Left lung (tissue), 10 donors: ENCODE data around the gene FAM149A. TPM values are rescaled to one million over a fixed set of nuclear protein-coding genes. Genes with fewer than 3 reads are reported as not detected.

ENCODE experiments used
- ATAC-seq: fragments of 200-7000 bp; cut with Tn5 transposase; one replicate; pipeline ENCODE4 v1.9.1; 2020; ENCODE audit warnings: moderate library complexity
- DNase-seq, 4 donors: peaks; one replicate each; pipeline ENCODE4 v3.0.0-alpha.2; 2013 to 2020
- H3K27ac ChIP-seq, 2 donors: fragments of 200-600 bp; sonication (generic) in 1 of 2; one replicate each; pipeline versions ENCODE4 v1.5.0 to v1.8.0; 2020 to 2021
- H3K27me3 ChIP-seq, 2 donors: fragments of 200-600 bp; sonication (generic) in 1 of 2; one replicate each; pipeline versions ENCODE4 v1.5.0 to v1.8.0; 2020 to 2021
- H3K36me3 ChIP-seq, 2 donors: fragments of 200-600 bp; sonication (generic) in 1 of 2; one replicate each; pipeline versions ENCODE4 v1.5.0 to v1.8.0; 2020 to 2021
- H3K4me1 ChIP-seq, 2 donors: fragments of 200-600 bp; one replicate each; pipeline ENCODE4 v1.8.0; 2021
- H3K4me3 ChIP-seq, 2 donors: fragments of 200-600 bp; sonication (generic) in 1 of 2; one replicate each; pipeline versions ENCODE4 v1.5.0 to v1.8.0; 2020 to 2021; ENCODE audit warnings: mild to moderate bottlenecking in 1 of 2
- H3K9me3 ChIP-seq, 2 donors: fragments of 200-600 bp; sonication (generic) in 1 of 2; one replicate each; pipeline versions ENCODE4 v1.5.0 to v1.8.0; 2020 to 2021
- intact Hi-C, 2 donors: fragments of 100-400 bp; cut with DNase I; formaldehyde crosslinking; loops; one replicate each; pipeline versions ENCODE4 v1.11.2 to v1.14.2; 2022
- polyA plus RNA-seq, 6 donors: library from polyadenylated mRNA; unstranded; fragments of 120-200 nt; gene quantifications; one replicate each; pipeline ENCODE4 v1.2.1, GENCODE V29; 2013; ENCODE audit not compliant: insufficient read length in 6 of 6
- total RNA-seq, 2 donors: library from RNA; stranded (reverse); fragmentation: NEBNext Ultra II Directional; extraction: Animal tissue kit (Norgen Biotek cat#: 25700); gene quantifications; one replicate each; pipeline ENCODE4 v1.2.1, GENCODE V29; 2021
- TF ChIP-seq, protein P1 (sequence below), 2 donors: fragments of 200-600 bp; sonication (generic) in 1 of 2; IDR thresholded peaks; one replicate each; pipeline versions ENCODE4 v1.5.0 to v1.8.0; 2021; ENCODE audit warnings: antibody characterized with exemption in 2 of 2
- donor health status: DM: no; HTN: yes; CAD: no.
- donor health status: DM: no; HTN: no; CAD: no.

The FAM149A gene
- total and polyA plus RNA-seq, 8 donors = 10.1 to 30.1 (median 21.2) TPM

DNA sequence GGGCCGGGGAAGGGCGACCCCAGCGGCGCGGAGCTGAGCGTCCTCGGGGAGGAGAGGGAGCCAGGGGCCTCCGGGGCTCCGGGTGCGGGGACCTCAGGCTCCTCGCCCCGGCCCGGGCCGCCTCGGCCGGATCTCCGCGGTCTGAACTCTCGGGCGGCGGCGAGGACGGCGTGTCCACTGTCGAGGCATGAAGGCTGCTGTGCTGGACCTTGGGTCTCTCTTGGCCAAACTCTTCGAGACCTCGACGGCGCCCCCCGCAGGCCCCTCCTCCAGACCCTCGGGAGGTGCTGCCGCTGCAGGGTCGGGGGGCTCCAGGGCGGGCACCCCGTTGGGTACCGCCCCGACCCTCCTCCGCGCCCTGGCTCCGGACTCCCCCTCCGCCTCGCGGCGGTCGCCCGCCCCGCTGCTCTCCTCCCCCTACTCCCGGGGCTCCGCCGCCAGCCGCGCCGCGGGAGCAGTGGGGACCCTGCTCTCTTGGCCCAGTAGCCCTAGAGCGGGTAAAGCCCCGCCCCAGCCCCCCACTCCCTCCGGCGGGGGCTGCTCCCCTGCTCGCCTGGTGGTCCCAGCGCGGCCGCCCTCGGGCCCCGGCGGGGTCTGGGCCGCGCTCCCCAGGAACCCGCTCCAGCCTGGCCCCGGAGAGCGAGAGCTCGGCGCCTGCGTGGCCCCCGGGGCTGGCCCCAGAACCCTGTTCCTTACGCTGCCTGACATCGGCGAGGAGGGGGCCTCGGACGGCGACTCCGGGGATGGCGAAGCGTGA, 564 bp downstream of the FAM149A start:
- H3K27me3 ChIP-seq = peaks cover 6 to 47% of the 10 kb centered on the region in 2 donors
- TF ChIP-seq, protein P1, sequence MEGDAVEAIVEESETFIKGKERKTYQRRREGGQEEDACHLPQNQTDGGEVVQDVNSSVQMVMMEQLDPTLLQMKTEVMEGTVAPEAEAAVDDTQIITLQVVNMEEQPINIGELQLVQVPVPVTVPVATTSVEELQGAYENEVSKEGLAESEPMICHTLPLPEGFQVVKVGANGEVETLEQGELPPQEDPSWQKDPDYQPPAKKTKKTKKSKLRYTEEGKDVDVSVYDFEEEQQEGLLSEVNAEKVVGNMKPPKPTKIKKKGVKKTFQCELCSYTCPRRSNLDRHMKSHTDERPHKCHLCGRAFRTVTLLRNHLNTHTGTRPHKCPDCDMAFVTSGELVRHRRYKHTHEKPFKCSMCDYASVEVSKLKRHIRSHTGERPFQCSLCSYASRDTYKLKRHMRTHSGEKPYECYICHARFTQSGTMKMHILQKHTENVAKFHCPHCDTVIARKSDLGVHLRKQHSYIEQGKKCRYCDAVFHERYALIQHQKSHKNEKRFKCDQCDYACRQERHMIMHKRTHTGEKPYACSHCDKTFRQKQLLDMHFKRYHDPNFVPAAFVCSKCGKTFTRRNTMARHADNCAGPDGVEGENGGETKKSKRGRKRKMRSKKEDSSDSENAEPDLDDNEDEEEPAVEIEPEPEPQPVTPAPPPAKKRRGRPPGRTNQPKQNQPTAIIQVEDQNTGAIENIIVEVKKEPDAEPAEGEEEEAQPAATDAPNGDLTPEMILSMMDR (IDR thresholded peaks at IDR 0.05) = no peak
- no peaks in the 10 kb centered on the region for H3K9me3 ChIP-seq
- peak; percentile 59 for ATAC-seq
- peak overlapping the region; percentile 51 to 52 for H3K4me3 ChIP-seq
- H3K4me1 ChIP-seq = no peaks in the 10 kb centered on the region
- H3K27ac ChIP-seq = peak overlapping the region; percentile 25 to 31
- H3K36me3 ChIP-seq = no peaks in the 10 kb centered on the region
- peak in 3 of 4 donors; percentile 36 to 79 (median 44) for DNase-seq
- intact Hi-C loops = no loop called here

DNA sequence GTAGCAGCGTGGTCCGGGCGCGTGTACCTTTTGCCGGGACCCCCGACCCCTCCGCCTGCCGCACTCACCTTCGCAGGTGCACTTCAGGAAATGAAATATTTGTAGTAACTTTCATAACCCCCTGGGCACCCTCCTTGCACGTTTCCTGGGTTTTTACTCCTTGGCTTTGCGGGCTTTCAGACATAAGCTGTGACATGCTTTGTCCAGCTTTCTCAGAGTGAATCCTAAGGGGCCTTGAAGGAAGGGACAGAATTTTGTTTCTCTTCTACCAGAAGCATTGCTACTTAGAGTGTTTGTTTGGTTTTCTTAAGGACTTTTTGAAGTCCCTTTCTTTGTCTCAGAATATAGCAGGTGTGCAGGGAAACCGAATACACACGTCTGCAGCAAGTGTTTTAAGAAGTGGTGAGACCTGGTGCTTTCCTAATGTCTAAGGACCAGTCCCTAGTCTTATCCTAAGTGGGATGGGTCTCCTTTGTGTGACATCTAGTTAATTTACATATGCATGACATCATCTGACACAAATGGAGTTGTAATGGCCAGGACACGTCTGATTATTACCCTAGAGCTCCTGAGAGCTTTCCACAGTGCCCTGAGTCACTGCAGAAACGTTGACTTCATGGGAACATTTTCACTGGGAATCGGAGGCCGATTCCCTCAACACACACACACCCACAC, 1.3 kb downstream of the FAM149A start:
- H3K36me3 ChIP-seq = no peaks in the 10 kb centered on the region
- H3K9me3 ChIP-seq = no peaks in the 10 kb centered on the region
- DNase-seq (peak in 2 of 4 donors; percentile 20 to 31), ATAC-seq (peak; percentile 66)
- peaks cover 6 to 47% of the 10 kb centered on the region in 2 donors for H3K27me3 ChIP-seq
- TF ChIP-seq, protein P1 (IDR thresholded peaks at IDR 0.05) = no peak
- H3K27ac ChIP-seq = peak overlapping the region; percentile 6 to 31
- H3K4me1 ChIP-seq = no peaks in the 10 kb centered on the region
- intact Hi-C loops = no loop called here
- peak overlapping the region; percentile 51 to 52 for H3K4me3 ChIP-seq

DNA sequence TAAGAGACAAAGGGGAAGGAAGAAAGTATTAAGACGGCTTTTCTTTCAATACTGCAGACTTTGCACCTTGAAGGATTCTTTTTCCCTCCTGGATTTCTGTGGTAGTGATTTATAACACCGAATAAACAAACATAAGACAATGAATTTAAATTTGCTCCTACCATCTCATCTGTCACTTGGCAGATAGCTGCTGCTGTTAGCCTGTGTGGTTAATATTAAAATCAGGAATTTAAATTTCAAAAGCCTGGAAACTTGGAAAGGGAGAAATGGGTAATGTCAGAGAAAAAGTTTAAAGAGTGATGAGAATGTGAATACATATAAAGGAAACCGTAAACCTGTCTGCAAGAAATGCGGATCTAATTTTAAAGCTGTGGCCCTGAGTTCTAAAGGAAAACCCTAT, 3.4 kb downstream of the FAM149A start:
- ATAC-seq = no peak
- Histone ChIP-seq H3K27me3 (peaks cover 6 to 46% of the 10 kb centered on the region in 2 donors), H3K9me3 (no peaks in the 10 kb centered on the region), H3K36me3 (no peaks in the 10 kb centered on the region), H3K4me1 (no peaks in the 10 kb centered on the region), H3K27ac (no peak overlapping the region), H3K4me3 (no peak overlapping the region)
- TF ChIP-seq, protein P1 (IDR thresholded peaks at IDR 0.05) = no peak
- no peak for DNase-seq
- intact Hi-C loops = no loop called here

DNA sequence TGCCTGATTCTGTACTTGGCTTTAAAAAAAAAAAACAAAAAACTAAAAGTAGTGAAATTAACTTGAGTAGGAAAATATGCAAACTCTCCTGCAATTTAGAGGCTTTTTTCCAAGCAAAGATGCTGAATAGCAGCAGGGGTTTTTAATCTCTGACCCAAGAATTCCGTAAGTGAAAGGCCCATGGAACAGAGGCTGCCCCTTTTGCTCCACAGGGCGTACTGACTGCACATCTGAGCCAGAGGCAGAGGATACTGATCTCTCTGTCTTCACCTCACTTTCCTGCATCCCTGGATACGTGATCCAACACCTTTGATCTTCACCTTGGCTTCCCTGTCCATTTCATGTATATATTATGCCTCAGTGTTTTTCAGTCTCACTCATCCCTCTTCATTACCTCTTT, 3.9 kb downstream of the FAM149A start:
- peaks cover 6 to 42% of the 10 kb centered on the region in 2 donors for H3K27me3 ChIP-seq
- H3K9me3 ChIP-seq = no peaks in the 10 kb centered on the region
- TF ChIP-seq, protein P1 (IDR thresholded peaks at IDR 0.05) = no peak
- intact Hi-C loops = no loop called here
- ATAC-seq (no peak), DNase-seq (no peak)
- H3K4me1 ChIP-seq = no peaks in the 10 kb centered on the region
- no peak overlapping the region for H3K4me3 ChIP-seq
- H3K27ac ChIP-seq = no peak overlapping the region
- no peaks in the 10 kb centered on the region for H3K36me3 ChIP-seq

DNA sequence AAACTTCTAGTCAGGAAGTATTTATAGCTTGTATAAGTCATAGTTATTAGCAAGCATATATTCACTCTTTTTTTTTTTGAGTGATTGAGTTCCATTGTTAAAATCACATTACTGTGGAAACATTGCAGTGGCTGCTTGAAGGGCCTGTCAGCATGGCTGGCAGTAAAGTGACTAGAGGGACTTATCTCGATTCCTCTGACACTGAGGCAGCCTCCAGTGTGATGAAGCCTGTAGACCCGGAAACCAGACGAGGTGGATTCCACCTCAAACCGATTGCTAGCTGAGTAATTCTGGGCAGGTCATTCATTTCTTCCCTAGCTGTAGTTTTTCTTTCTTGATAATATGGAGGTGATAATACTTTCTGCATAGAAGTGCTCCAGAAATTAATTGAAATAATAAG, 4.7 kb downstream of the FAM149A start:
- Histone ChIP-seq H3K27ac (no peak overlapping the region), H3K4me1 (no peaks in the 10 kb centered on the region), H3K4me3 (no peak overlapping the region), H3K9me3 (no peaks in the 10 kb centered on the region), H3K27me3 (peaks cover 6 to 33% of the 10 kb centered on the region in 2 donors), H3K36me3 (no peaks in the 10 kb centered on the region)
- TF ChIP-seq, protein P1 (IDR thresholded peaks at IDR 0.05) = no peak
- ATAC-seq (no peak), DNase-seq (no peak)
- intact Hi-C loops = no loop called here
